A549 (cell line): ENCODE results near the gene TFDP2. TPM values are rescaled to one million over a fixed set of nuclear protein-coding genes. Genes with fewer than 3 reads are reported as not detected.

Source experiments
- ATAC-seq, 2 experiments: fragments of 200-7000 bp in 1 of 2; fragments of >200 bp in 1 of 2; cut with Nextera tagmentation in 1 of 2; cut with Tn5 transposase in 1 of 2; 3 replicates each; pipeline versions ENCODE4 v1.8.0 to v1.9.1; 2018 to 2020; ENCODE audit warnings: mild to moderate bottlenecking in 1 of 2, moderate library complexity in 1 of 2
- CTCF ChIA-PET: fragments of 300-600 bp; sonication (Branson Sonifier 250); formaldehyde crosslinking; extraction: SDS; loops from one replicate; lab custom pipeline; 2021; ENCODE audit warnings: antibody characterized with exemption, inconsistent platforms; lab: Yijun Ruan, JAX
- POLR2A ChIA-PET: fragments of 350-600 bp; formaldehyde crosslinking; extraction: SDS; loops from one replicate; lab custom pipeline; 2021; ENCODE audit warnings: antibody characterized with exemption, inconsistent platforms; lab: Yijun Ruan, JAX
- DNase-seq, 2 experiments: peaks; one replicate each; pipeline versions ENCODE4 v3.0.0 to v3.0.0-alpha.2; 2011 to 2016; ENCODE audit warnings: low read depth in 1 of 2, low spot score in 1 of 2
- FAIRE-seq: peaks from 2 replicates; lab custom pipeline; 2011; peaks lifted over from hg19 to GRCh38; lab: Jason Lieb, UNC
- H3K27ac ChIP-seq, 2 experiments: fragments of >200 bp; sonication (Bioruptor Twin); formaldehyde crosslinking; 3 replicates each; pipeline ENCODE4 v1.5.1; 2016 to 2017
- H3K4me1 ChIP-seq: fragments of >200 bp; sonication (Bioruptor Twin); formaldehyde crosslinking; 3 replicates; pipeline ENCODE4 v1.6.1; 2016
- H3K4me2 ChIP-seq: fragments of >200 bp; sonication (Bioruptor Twin); formaldehyde crosslinking; 3 replicates; pipeline ENCODE4 v1.6.1; 2016
- H3K4me3 ChIP-seq: fragments of >200 bp; sonication (Bioruptor Twin); formaldehyde crosslinking; 3 replicates; pipeline ENCODE4 v1.5.1; 2016
- H3K9me3 ChIP-seq: fragments of >200 bp; sonication (Bioruptor Twin); formaldehyde crosslinking; 3 replicates; pipeline ENCODE4 v1.6.1; 2016
- CBX8 ChIP-seq: fragments of 200-600 bp; sonication (generic); IDR thresholded peaks from 2 replicates; pipeline ENCODE4 v1.6.1; 2016
- CHD4 ChIP-seq: fragments of 200-600 bp; sonication (generic); IDR thresholded peaks from 2 replicates; pipeline ENCODE4 v1.6.1; 2016; ENCODE audit warnings: antibody characterized with exemption, mild to moderate bottlenecking, borderline replicate concordance
- EHF ChIP-seq: fragments of 250-450 bp; sonication (Bioruptor Pico); IDR thresholded peaks from 2 replicates; pipeline ENCODE4 v1.5.0; 2020; ENCODE audit warnings: mild to moderate bottlenecking
- EHMT2 ChIP-seq: fragments of 200-600 bp; sonication (generic); IDR thresholded peaks from 2 replicates; pipeline ENCODE4 v1.6.1; 2016; ENCODE audit warnings: antibody characterized with exemption, low read depth, mild to moderate bottlenecking, moderate library complexity
- FOSB ChIP-seq: fragments of 250-450 bp; sonication (Bioruptor Pico); IDR thresholded peaks from 2 replicates; pipeline ENCODE4 v1.5.0; 2020; ENCODE audit warnings: mild to moderate bottlenecking, moderate library complexity
- FOSL2 ChIP-seq, 2 experiments: fragments of 450-650 bp in 1 of 2; fragments of >200 bp in 1 of 2; sonication (Bioruptor Twin) in 1 of 2; formaldehyde crosslinking; IDR thresholded peaks; 2 replicates each; pipeline versions ENCODE4 v1.5.0 to v1.6.1; 2016 to 2020; ENCODE audit warnings: mild to moderate bottlenecking in 1 of 2, moderate library complexity in 1 of 2
- HOXA7 ChIP-seq: fragments of 250-450 bp; sonication (Bioruptor Pico); IDR thresholded peaks from 2 replicates; pipeline ENCODE4 v1.5.0; 2020; ENCODE audit warnings: mild to moderate bottlenecking, moderate library complexity
- HOXB13 ChIP-seq: fragments of 250-450 bp; sonication (Bioruptor Pico); IDR thresholded peaks from 2 replicates; pipeline ENCODE4 v1.5.0; 2020; ENCODE audit warnings: low read depth, mild to moderate bottlenecking, moderate library complexity
- JUNB ChIP-seq: fragments of >200 bp; sonication (Bioruptor Twin); formaldehyde crosslinking; IDR thresholded peaks from 2 replicates; pipeline ENCODE4 v1.6.1; 2016
- KDM1A ChIP-seq: fragments of 200-600 bp; sonication (generic); IDR thresholded peaks from 2 replicates; pipeline ENCODE4 v1.6.1; 2016; ENCODE audit warnings: low read depth, mild to moderate bottlenecking
- KDM5A ChIP-seq: fragments of 200-600 bp; sonication (generic); IDR thresholded peaks from 2 replicates; pipeline ENCODE4 v1.6.1; 2016; ENCODE audit warnings: antibody characterized with exemption, mild to moderate bottlenecking
- MAZ ChIP-seq: fragments of 150-350 bp; IDR thresholded peaks from 2 replicates; pipeline ENCODE4 v1.6.1; 2014; ENCODE audit warnings: antibody characterized with exemption, low read depth, low read length, borderline replicate concordance
- MYC ChIP-seq: IDR thresholded peaks from 2 replicates; pipeline ENCODE4 v1.6.1; 2012; ENCODE audit warnings: mild to moderate bottlenecking, inconsistent platforms, low read length, improper control_type of control experiment, borderline replicate concordance
- NFE2L2 ChIP-seq: fragments of 150-350 bp; conservative IDR thresholded peaks from 2 replicates; pipeline ENCODE4 v1.6.1; 2014; ENCODE audit warnings: low read length
- NR3C1 ChIP-seq: fragments of >200 bp; sonication (Bioruptor Twin); formaldehyde crosslinking; IDR thresholded peaks from 3 replicates; pipeline ENCODE4 v1.6.1; 2017
- RAD21 ChIP-seq, 2 experiments: fragments of >200 bp in 1 of 2; sonication (Bioruptor Twin) in 1 of 2; formaldehyde crosslinking in 1 of 2; IDR thresholded peaks in 1 of 2; conservative IDR thresholded peaks in 1 of 2; 2 replicates in 1 of 2; 3 replicates in 1 of 2; pipeline ENCODE4 v1.6.1; 2012 to 2018; ENCODE audit warnings: inconsistent platforms in 1 of 2
- RCOR1 ChIP-seq: fragments of 150-350 bp; IDR thresholded peaks from 2 replicates; pipeline ENCODE4 v1.6.1; 2014; ENCODE audit warnings: antibody characterized with exemption, low read length, low read depth
- RFX5 ChIP-seq: fragments of 450-650 bp; IDR thresholded peaks from 2 replicates; pipeline ENCODE4 v1.7.1; 2014; ENCODE audit warnings: antibody characterized with exemption, mild to moderate bottlenecking, moderate library complexity
- SMC3 ChIP-seq: fragments of >200 bp; sonication (Bioruptor Twin); formaldehyde crosslinking; IDR thresholded peaks from 3 replicates; pipeline ENCODE4 v1.6.1; 2018; ENCODE audit warnings: inconsistent platforms
- SREBF2 ChIP-seq: fragments of 450-650 bp; IDR thresholded peaks from 2 replicates; pipeline ENCODE4 v1.6.1; 2014; ENCODE audit warnings: mild to moderate bottlenecking, moderate library complexity
- TFCP2L1 ChIP-seq: fragments of 250-450 bp; sonication (Bioruptor Pico); IDR thresholded peaks from 2 replicates; pipeline ENCODE4 v1.5.0; 2021; ENCODE audit warnings: mild to moderate bottlenecking
- TP53 ChIP-seq: fragments of 250-450 bp; sonication (Bioruptor Pico); IDR thresholded peaks from 2 replicates; pipeline ENCODE4 v1.5.0; 2021; ENCODE audit warnings: mild to moderate bottlenecking, moderate library complexity
- ZC3H11A ChIP-seq: fragments of 450-650 bp; IDR thresholded peaks from 2 replicates; pipeline ENCODE4 v1.6.1; 2014; ENCODE audit warnings: antibody characterized with exemption, mild to moderate bottlenecking
- ZNF302 ChIP-seq: fragments of 250-450 bp; sonication (Bioruptor Pico); IDR thresholded peaks from 2 replicates; pipeline ENCODE4 v1.9.0; 2021; ENCODE audit warnings: inconsistent platforms, mild to moderate bottlenecking, moderate library complexity
- WGBS: methylation state at CpG from one replicate; pipeline ENCODE4 v1.1.6; 2017; ENCODE audit errors: missing lambda C conversion rate; 5-methylcytosine and 5-hydroxymethylcytosine counted together
- polyA plus RNA-seq, 4 experiments: library from polyadenylated mRNA; depleted of rRNA in 3 of 4; stranded (reverse); fragments of >200 nt; fragmentation: RNase III in 1 of 4; extraction: RNeasy Plus Mini Kit Qiagen cat#74134 plus additional on column Dnase treatment in 1 of 4; gene quantifications; 2 replicates in 3 of 4; 3 replicates in 1 of 4; pipeline ENCODE4 v1.2.3, GENCODE V29; 2011 to 2017
- TF ChIP-seq, protein P1 (sequence below): IDR thresholded peaks from 2 replicates; pipeline ENCODE4 v1.6.1; 2012; ENCODE audit warnings: low read depth, borderline replicate concordance
- TF ChIP-seq, protein P2 (sequence below): fragments of 250-450 bp; sonication (Bioruptor Pico); IDR thresholded peaks from 2 replicates; pipeline ENCODE4 v1.5.0; 2021; ENCODE audit warnings: mild to moderate bottlenecking, moderate library complexity, borderline replicate concordance
- TF ChIP-seq, protein P3 (sequence below): fragments of >200 bp; sonication (Bioruptor Twin); formaldehyde crosslinking; IDR thresholded peaks from 2 replicates; pipeline ENCODE4 v1.6.1; 2016

TFDP2 gene
- polyA plus RNA-seq, 2 of the 4 experiments (the other 2 are of a cell fraction) = 9.6 to 61.5 TPM

DNA sequence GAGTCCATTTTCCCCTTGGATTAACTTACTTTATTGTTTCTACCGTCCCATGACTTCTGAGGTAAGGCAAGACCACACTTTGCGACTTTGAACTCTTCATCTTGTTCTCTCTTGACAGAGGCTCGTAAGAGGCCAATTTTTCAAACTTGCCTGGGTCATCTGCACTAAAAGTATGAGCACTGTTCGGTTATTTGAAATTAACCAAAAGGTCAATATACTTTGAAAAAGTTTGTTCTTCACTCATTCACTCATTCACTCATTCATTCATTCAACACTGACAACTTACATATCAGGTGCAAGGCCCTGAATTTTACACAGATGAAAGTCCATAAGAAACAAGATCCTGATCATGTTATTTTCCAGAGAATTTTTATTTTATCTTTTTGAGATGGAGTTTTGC is 215.0 kb downstream of the TFDP2 start:
- no peak overlapping the region for H3K4me2 ChIP-seq
- CTCF ChIA-PET = no interaction called here
- H3K27ac ChIP-seq = no peak overlapping the region
- no peaks in the 10 kb centered on the region for H3K9me3 ChIP-seq
- WGBS = 84% methylated on average over 4 of the region's 4 CpGs
- no peak for ATAC-seq
- TF ChIP-seq EHMT2 (no peak), CBX8 (no peak), MAZ (no peak), RCOR1 (no peak), NFE2L2 (no peak), ZC3H11A (no peak), FOSL2 (IDR thresholded peaks at IDR 0.05) (no peak), FOSL2 (CRISPR knock-in tag; IDR thresholded peaks at IDR 0.05) (no peak), ZNF302 (CRISPR knock-in tag) (no peak)
- TF ChIP-seq, protein P1, sequence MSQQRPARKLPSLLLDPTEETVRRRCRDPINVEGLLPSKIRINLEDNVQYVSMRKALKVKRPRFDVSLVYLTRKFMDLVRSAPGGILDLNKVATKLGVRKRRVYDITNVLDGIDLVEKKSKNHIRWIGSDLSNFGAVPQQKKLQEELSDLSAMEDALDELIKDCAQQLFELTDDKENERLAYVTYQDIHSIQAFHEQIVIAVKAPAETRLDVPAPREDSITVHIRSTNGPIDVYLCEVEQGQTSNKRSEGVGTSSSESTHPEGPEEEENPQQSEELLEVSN = no peak
- TF ChIP-seq, protein P2, sequence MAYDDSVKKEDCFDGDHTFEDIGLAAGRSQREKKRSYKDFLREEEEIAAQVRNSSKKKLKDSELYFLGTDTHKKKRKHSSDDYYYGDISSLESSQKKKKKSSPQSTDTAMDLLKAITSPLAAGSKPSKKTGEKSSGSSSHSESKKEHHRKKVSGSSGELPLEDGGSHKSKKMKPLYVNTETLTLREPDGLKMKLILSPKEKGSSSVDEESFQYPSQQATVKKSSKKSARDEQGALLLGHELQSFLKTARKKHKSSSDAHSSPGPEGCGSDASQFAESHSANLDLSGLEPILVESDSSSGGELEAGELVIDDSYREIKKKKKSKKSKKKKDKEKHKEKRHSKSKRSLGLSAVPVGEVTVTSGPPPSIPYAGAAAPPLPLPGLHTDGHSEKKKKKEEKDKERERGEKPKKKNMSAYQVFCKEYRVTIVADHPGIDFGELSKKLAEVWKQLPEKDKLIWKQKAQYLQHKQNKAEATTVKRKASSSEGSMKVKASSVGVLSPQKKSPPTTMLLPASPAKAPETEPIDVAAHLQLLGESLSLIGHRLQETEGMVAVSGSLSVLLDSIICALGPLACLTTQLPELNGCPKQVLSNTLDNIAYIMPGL (CRISPR knock-in tag) = no peak
- TF ChIP-seq, protein P3, sequence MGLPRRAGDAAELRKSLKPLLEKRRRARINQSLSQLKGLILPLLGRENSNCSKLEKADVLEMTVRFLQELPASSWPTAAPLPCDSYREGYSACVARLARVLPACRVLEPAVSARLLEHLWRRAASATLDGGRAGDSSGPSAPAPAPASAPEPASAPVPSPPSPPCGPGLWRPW = no peak
- no peak overlapping the region for H3K4me3 ChIP-seq
- POLR2A ChIA-PET = no interaction called here
- FAIRE-seq = no peak
- no peak for DNase-seq
- H3K4me1 ChIP-seq = no peaks in the 10 kb centered on the region

DNA sequence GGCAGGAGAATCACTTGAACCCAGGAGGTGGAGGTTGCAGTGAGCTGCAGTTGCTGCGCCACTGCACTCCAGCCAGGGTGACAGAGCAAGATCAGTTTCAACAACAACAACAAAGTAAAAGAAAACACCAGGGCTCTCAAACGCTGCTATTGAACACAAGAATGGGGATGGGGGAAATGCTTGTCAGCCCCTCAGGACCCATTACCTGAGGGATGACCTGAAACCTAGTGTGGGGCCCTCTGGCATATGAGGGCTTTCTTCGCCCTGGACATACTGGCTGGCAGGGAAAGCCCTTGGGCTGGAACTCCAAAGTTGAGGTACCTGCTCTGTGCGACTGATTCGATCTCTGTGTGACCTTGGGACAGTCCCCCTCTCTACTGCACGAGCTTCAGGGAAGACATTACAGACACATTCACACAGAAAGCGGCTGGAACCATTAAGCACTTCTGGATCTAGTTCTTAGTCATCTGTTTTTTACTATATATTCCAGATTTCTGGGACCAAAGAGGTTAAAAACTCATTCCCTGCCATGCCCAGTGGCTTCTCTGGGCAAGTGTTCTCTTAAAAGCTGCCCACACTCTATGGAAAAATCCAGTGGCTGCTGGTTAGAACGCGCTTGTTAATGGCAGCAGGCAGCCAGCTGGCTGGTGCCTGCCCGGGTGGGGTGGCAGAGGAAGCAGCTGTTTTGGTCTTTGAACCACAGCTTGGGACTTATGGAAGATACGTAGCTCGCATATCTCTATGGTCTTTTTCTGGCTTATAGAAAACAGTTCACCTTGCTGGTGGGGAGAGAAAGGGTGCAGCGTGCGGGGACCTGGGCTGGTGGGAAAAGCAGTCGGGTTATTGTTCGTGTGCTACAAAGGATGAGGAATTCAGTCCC is 215.7 kb downstream of the TFDP2 start:
- TF ChIP-seq KDM5A (no peak), SMC3 (no peak), CHD4 (no peak), TP53 (CRISPR knock-in tag) (no peak), RFX5 (no peak), EHF (CRISPR knock-in tag) (no peak), RAD21 (conservative IDR thresholded peaks at IDR 0.05 in 1 of 2, IDR thresholded peaks at IDR 0.05 in 1 of 2) (no peak), FOSB (CRISPR knock-in tag) (no peak), KDM1A (no peak), JUNB (no peak), HOXB13 (no peak), CBX8 (no peak), MYC (no peak), SREBF2 (no peak), HOXA7 (no peak), NR3C1 (no peak), TFCP2L1 (CRISPR knock-in tag) (no peak)
- H3K27ac ChIP-seq = no peak overlapping the region
- ChIA-PET CTCF (no interaction called here), POLR2A (no interaction called here)
- H3K4me2 ChIP-seq = no peak overlapping the region
- peak; percentile 36 to 41; a peak in 5 of 6 replicates for ATAC-seq
- H3K9me3 ChIP-seq = no peaks in the 10 kb centered on the region
- no peak for FAIRE-seq
- H3K4me1 ChIP-seq = no peaks in the 10 kb centered on the region
- whole genome bisulfite sequencing = 91% methylated on average over 16 of the region's 16 CpGs
- H3K4me3 ChIP-seq = no peak overlapping the region
- DNase-seq = no peak
